Immature natural killer cell (primary cell): ENCODE data around the gene CXorf66. TPM values are rescaled to one million over a fixed set of nuclear protein-coding genes. Genes with fewer than 3 reads are reported as not detected.
"Not testable (repeated sequence)": the region's sequence is repeated elsewhere in the genome, so short reads cannot be mapped to it uniquely, and the experiment has no call there.

ENCODE experiments used
- DNase-seq, 3 donors: peaks; one replicate each; pipeline ENCODE4 v3.0.0; 2022; ENCODE audit warnings: mixed read lengths in 1 of 3
- H3K27ac Mint-ChIP-seq, 6 donors: one replicate each; pipeline ENCODE4 v1.8.0; 2020; ENCODE audit warnings: mixed read lengths in 6 of 6, mild to moderate bottlenecking in 5 of 6, inconsistent platforms in 4 of 6, moderate library complexity in 3 of 6
- H3K27me3 Mint-ChIP-seq, 3 donors: one replicate each; pipeline ENCODE4 v1.8.0; 2020 to 2021; ENCODE audit warnings: low read depth in 3 of 3, mild to moderate bottlenecking in 3 of 3, mixed read lengths in 3 of 3, moderate library complexity in 3 of 3, inconsistent platforms in 1 of 3
- H3K36me3 Mint-ChIP-seq, 3 donors: one replicate each; pipeline ENCODE4 v1.8.0; 2020; ENCODE audit warnings: mixed read lengths in 3 of 3, inconsistent platforms in 2 of 3, mild to moderate bottlenecking in 2 of 3
- H3K4me1 Mint-ChIP-seq, 2 donors: one replicate each; pipeline ENCODE4 v1.8.0; 2020; ENCODE audit warnings: inconsistent platforms in 2 of 2, mild to moderate bottlenecking in 2 of 2, mixed read lengths in 2 of 2, moderate library complexity in 1 of 2
- H3K4me3 Mint-ChIP-seq, 5 donors: one replicate each; pipeline ENCODE4 v1.8.0; 2020; ENCODE audit warnings: mild to moderate bottlenecking in 5 of 5, mixed read lengths in 5 of 5, inconsistent platforms in 3 of 5, moderate library complexity in 3 of 5
- H3K9me3 Mint-ChIP-seq, 6 donors: one replicate each; pipeline ENCODE4 v1.8.0; 2020; ENCODE audit warnings: mild to moderate bottlenecking in 6 of 6, mixed read lengths in 6 of 6, inconsistent platforms in 4 of 6, moderate library complexity in 3 of 6
- polyA plus RNA-seq, 3 donors: library from polyadenylated mRNA; unstranded; fragments of 300-500 nt; fragmentation: Illumina TruSeq; gene quantifications; one replicate each; pipeline ENCODE4 v1.2.3, GENCODE V29; 2021

CXorf66 gene
- not detected for polyA plus RNA-seq

- Mint-ChIP-seq H3K9me3 (no peaks in the 10 kb centered on the region), H3K4me1 (no peaks in the 10 kb centered on the region), H3K27ac (no peak within 1 kb of the TSS), H3K27me3 (peaks cover 2% of the 10 kb centered on the region in 3 donors), H3K4me3 (no peak within 1 kb of the TSS), H3K36me3 (no peaks in the 10 kb centered on the region)
- DNase-seq = no peak
These were observed at the start of gene CXorf66 for GRCh38 chrX:139965421-139965820. CXorf66 (minus strand) TSS chrX:139965521; CDS start chrX:139965496, 25 bp downstream.

- Mint-ChIP-seq H3K4me3 (no peak overlapping the region), H3K4me1 (no peaks in the 10 kb centered on the region), H3K27ac (no peak overlapping the region), H3K36me3 (no peaks in the 10 kb centered on the region), H3K27me3 (peaks cover 0 to 4% (median 0%) of the 10 kb centered on the region in 3 donors), H3K9me3 (no peaks in the 10 kb centered on the region)
- no peak for DNase-seq
These were observed 17.5 kb upstream of the CXorf66 start for GRCh38 chrX:139982856-139983255.

GRCh38 chrX:139974471-139974870 lies 9.2 kb upstream of the CXorf66 start:
- Mint-ChIP-seq H3K36me3 (no peaks in the 10 kb centered on the region), H3K4me3 (no peak overlapping the region), H3K9me3 (peaks cover 0 to 1% (median 0%) of the 10 kb centered on the region in 6 donors), H3K27ac (no peak overlapping the region), H3K27me3 (peaks cover 4 to 5% (median 5%) of the 10 kb centered on the region in 3 donors), H3K4me1 (no peaks in the 10 kb centered on the region)
- no peak for DNase-seq

- Mint-ChIP-seq H3K27ac (no peak overlapping the region), H3K4me3 (no peak overlapping the region), H3K36me3 (no peaks in the 10 kb centered on the region), H3K27me3 (peaks cover 5 to 6% (median 5%) of the 10 kb centered on the region in 3 donors), H3K4me1 (no peaks in the 10 kb centered on the region), H3K9me3 (peaks cover 0 to 1% (median 0%) of the 10 kb centered on the region in 6 donors)
- DNase-seq = no peak
These were observed 7.6 kb upstream of the CXorf66 start for GRCh38 chrX:139972629-139973624.

- Mint-ChIP-seq H3K4me1 (no peaks in the 10 kb centered on the region), H3K27ac (no peak overlapping the region), H3K36me3 (no peaks in the 10 kb centered on the region), H3K27me3 (peaks cover 4 to 6% (median 5%) of the 10 kb centered on the region in 3 donors), H3K9me3 (peaks cover 0 to 1% (median 0%) of the 10 kb centered on the region in 6 donors), H3K4me3 (no peak overlapping the region)
- no peak for DNase-seq
These were observed 6.8 kb upstream of the CXorf66 start for GRCh38 chrX:139972113-139972512.

- Mint-ChIP-seq H3K27ac (no peak overlapping the region), H3K36me3 (no peaks in the 10 kb centered on the region)
These were observed 6.1 kb upstream of the CXorf66 start for GRCh38 chrX:139971394-139971749.

GRCh38 chrX:139969286-139969685 lies 4.0 kb upstream of the CXorf66 start:
- no peak for DNase-seq
- Mint-ChIP-seq H3K4me3 (no peak overlapping the region), H3K4me1 (no peaks in the 10 kb centered on the region), H3K27ac (no peak overlapping the region), H3K36me3 (no peaks in the 10 kb centered on the region), H3K9me3 (no peaks in the 10 kb centered on the region), H3K27me3 (peaks cover 2 to 6% (median 3%) of the 10 kb centered on the region in 3 donors)

More at GRCh38 chrX:139971394-139971749, 6.1 kb upstream of the CXorf66 start:
- peaks cover 0 to 1% (median 0%) of the 10 kb centered on the region in 6 donors for H3K9me3 Mint-ChIP-seq
- H3K4me3 Mint-ChIP-seq = no peak overlapping the region
- peaks cover 4 to 6% (median 4%) of the 10 kb centered on the region in 3 donors for H3K27me3 Mint-ChIP-seq
- H3K4me1 Mint-ChIP-seq = no peaks in the 10 kb centered on the region
- DNase-seq = no peak

- Mint-ChIP-seq H3K27ac (no peak overlapping the region), H3K27me3 (peaks cover 2 to 6% (median 2%) of the 10 kb centered on the region in 3 donors), H3K4me3 (no peak overlapping the region), H3K9me3 (no peaks in the 10 kb centered on the region), H3K36me3 (no peaks in the 10 kb centered on the region), H3K4me1 (no peaks in the 10 kb centered on the region)
- no peak for DNase-seq
These were observed 2.4 kb upstream of the CXorf66 start for GRCh38 chrX:139967750-139968149.

GRCh38 chrX:139967300-139967699 lies 2.0 kb upstream of the CXorf66 start:
- H3K36me3 Mint-ChIP-seq = no peaks in the 10 kb centered on the region
- no peak overlapping the region for H3K27ac Mint-ChIP-seq

GRCh38 chrX:139966159-139966558 lies 838 bp upstream of the CXorf66 start:
- not testable (repeated sequence) for H3K9me3 Mint-ChIP-seq, H3K4me3 Mint-ChIP-seq, H3K4me1 Mint-ChIP-seq

More at GRCh38 chrX:139967300-139967699, 2.0 kb upstream of the CXorf66 start:
- H3K27me3 Mint-ChIP-seq = peaks cover 2 to 4% (median 2%) of the 10 kb centered on the region in 3 donors
- no peaks in the 10 kb centered on the region for H3K9me3 Mint-ChIP-seq
- no peak for DNase-seq
- H3K4me1 Mint-ChIP-seq = no peaks in the 10 kb centered on the region
- no peak overlapping the region for H3K4me3 Mint-ChIP-seq

GRCh38 chrX:139961091-139961490 lies 4.2 kb downstream of the CXorf66 start:
- H3K4me3 Mint-ChIP-seq, H3K4me1 Mint-ChIP-seq, DNase-seq, H3K27ac Mint-ChIP-seq, H3K27me3 Mint-ChIP-seq, H3K36me3 Mint-ChIP-seq, H3K9me3 Mint-ChIP-seq: not testable (repeated sequence)

More at GRCh38 chrX:139966159-139966558, 838 bp upstream of the CXorf66 start:
- H3K27ac Mint-ChIP-seq, H3K36me3 Mint-ChIP-seq, H3K27me3 Mint-ChIP-seq: not testable (repeated sequence)
- peak in 1 of 3 donors; percentile 4 for DNase-seq

- no peak overlapping the region for H3K27ac Mint-ChIP-seq
- peaks cover 0 to 9% (median 9%) of the 10 kb centered on the region in 3 donors for H3K27me3 Mint-ChIP-seq
- no peak for DNase-seq
- no peak overlapping the region for H3K4me3 Mint-ChIP-seq
- no peaks in the 10 kb centered on the region for H3K36me3 Mint-ChIP-seq
- no peaks in the 10 kb centered on the region for H3K9me3 Mint-ChIP-seq
- H3K4me1 Mint-ChIP-seq = no peaks in the 10 kb centered on the region
These were observed 15.6 kb downstream of the CXorf66 start for GRCh38 chrX:139949703-139950102.

GRCh38 chrX:139945075-139945474 lies 20.2 kb downstream of the CXorf66 start:
- Mint-ChIP-seq H3K4me3 (no peak overlapping the region), H3K4me1 (no peaks in the 10 kb centered on the region), H3K36me3 (no peaks in the 10 kb centered on the region), H3K27me3 (peaks cover 0 to 11% (median 6%) of the 10 kb centered on the region in 3 donors), H3K9me3 (no peaks in the 10 kb centered on the region), H3K27ac (no peak overlapping the region)
- no peak for DNase-seq

GRCh38 chrX:139936259-139936658 lies 29.1 kb downstream of the CXorf66 start:
- no peak for DNase-seq
- no peak overlapping the region for H3K4me3 Mint-ChIP-seq
- H3K4me1 Mint-ChIP-seq = peaks cover 0 to 6% of the 10 kb centered on the region in 2 donors
- no peak overlapping the region for H3K27ac Mint-ChIP-seq
- H3K27me3 Mint-ChIP-seq = peaks cover 2 to 12% (median 2%) of the 10 kb centered on the region in 3 donors
- H3K36me3 Mint-ChIP-seq = no peaks in the 10 kb centered on the region
- no peaks in the 10 kb centered on the region for H3K9me3 Mint-ChIP-seq
